Bronchial epithelial cell (primary cell): ENCODE data around the gene HOATZ. TPM values are rescaled to one million over a fixed set of nuclear protein-coding genes. Genes with fewer than 3 reads are reported as not detected.
A peak's percentile ranks its signal among the peaks of the same experiment; 100 is the strongest.

Experiments
- DNase-seq: peaks from one replicate; pipeline ENCODE4 v3.0.0-alpha.2; 2010; ENCODE audit warnings: low read depth
- FAIRE-seq: peaks from 2 replicates; lab custom pipeline; 2011; peaks lifted over from hg19 to GRCh38; lab: Jason Lieb, UNC
- H3K27me3 ChIP-seq: 2 replicates; pipeline ENCODE4 v1.5.1; 2011; ENCODE audit warnings: low read length; ENCODE audit not compliant: control insufficient read depth, insufficient read depth
- H3K36me3 ChIP-seq: 2 replicates; pipeline ENCODE4 v1.5.1; 2011; ENCODE audit warnings: low read length; ENCODE audit not compliant: control insufficient read depth, insufficient read depth
- H3K4me3 ChIP-seq: 2 replicates; pipeline ENCODE4 v1.5.1; 2011; ENCODE audit warnings: mild to moderate bottlenecking, low read depth, low read length, control low read depth
- total RNA-seq: library from RNA; depleted of rRNA; stranded (reverse); fragments of >200 nt; gene quantifications from 2 replicates; pipeline ENCODE4 v1.2.1, GENCODE V29; 2014
- TF ChIP-seq, protein P1 (sequence below): IDR thresholded peaks from 2 replicates; pipeline ENCODE4 v1.5.1; 2011; ENCODE audit warnings: mild to moderate bottlenecking, moderate library complexity, low read length, control low read depth, inconsistent platforms; ENCODE audit not compliant: insufficient read depth, severe bottlenecking

The HOATZ gene
- total RNA-seq, 1 donor from 2014 or later, result not detected

DNA sequence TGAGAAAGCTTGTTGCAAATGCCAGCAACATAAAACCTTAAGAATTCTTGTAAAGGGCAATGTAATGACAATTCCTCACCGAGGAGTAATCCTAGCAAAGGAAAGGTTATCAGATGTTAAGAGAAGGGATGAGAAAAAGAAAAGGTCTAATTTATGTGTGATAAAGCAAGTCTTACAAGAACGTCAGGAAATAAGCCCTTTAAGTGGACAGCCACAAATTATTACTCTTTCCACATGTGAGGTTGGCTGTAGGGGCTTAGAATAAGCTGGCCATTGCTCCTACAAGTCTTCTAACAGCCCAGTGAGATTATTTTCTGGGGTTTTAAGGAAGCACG lies 35.3 kb downstream of the HOATZ start:
- H3K36me3 ChIP-seq, result no peaks in the 10 kb centered on the region
- TF ChIP-seq, protein P1, sequence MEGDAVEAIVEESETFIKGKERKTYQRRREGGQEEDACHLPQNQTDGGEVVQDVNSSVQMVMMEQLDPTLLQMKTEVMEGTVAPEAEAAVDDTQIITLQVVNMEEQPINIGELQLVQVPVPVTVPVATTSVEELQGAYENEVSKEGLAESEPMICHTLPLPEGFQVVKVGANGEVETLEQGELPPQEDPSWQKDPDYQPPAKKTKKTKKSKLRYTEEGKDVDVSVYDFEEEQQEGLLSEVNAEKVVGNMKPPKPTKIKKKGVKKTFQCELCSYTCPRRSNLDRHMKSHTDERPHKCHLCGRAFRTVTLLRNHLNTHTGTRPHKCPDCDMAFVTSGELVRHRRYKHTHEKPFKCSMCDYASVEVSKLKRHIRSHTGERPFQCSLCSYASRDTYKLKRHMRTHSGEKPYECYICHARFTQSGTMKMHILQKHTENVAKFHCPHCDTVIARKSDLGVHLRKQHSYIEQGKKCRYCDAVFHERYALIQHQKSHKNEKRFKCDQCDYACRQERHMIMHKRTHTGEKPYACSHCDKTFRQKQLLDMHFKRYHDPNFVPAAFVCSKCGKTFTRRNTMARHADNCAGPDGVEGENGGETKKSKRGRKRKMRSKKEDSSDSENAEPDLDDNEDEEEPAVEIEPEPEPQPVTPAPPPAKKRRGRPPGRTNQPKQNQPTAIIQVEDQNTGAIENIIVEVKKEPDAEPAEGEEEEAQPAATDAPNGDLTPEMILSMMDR, result no peak
- no peak for FAIRE-seq
- no peak for DNase-seq
- H3K27me3 ChIP-seq, result no peaks in the 10 kb centered on the region
- H3K4me3 ChIP-seq, result no peak overlapping the region

DNA sequence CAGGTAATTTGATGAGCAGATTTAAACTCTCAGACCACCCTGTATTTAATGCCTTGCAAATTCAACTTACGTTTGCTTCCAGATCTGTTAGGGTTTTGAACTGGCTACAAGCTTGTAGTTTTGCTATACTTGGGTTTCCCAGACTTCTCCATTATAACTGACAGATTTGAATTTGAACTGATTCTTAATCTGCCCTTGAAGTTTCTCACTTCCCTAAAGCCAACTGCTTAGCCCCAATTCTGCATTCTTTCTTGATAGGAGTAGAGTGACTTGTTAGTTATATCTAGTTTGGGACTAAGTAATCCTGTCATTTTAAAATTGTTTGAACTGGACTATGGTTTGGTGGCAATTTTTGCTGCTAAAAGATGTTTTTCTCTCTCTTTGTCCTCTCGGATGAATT lies 35.7 kb downstream of the HOATZ start:
- DNase-seq (no peak), FAIRE-seq (no peak)
- H3K27me3 ChIP-seq, result no peaks in the 10 kb centered on the region
- H3K36me3 ChIP-seq, result no peaks in the 10 kb centered on the region
- TF ChIP-seq, protein P1, result no peak
- H3K4me3 ChIP-seq, result no peak overlapping the region

DNA sequence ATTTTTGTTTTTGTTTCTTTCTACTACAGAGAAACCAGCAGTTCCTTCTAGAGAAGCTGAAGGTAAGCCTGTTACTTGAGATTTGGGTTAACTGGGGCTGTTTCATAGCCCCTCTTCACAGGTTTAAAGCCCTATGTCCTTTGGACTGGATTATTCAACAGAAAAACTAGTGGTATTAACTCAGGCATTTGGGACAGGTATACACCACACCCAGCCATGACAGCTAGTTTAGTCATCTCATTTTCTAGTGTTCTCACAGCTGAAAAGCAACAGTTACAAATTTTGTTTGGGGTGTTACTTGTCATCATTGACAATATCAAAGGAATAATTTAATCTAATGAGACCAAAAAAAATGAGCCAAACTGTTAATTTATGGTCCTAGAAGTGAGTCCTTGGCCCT lies 40.0 kb downstream of the HOATZ start:
- no peak for FAIRE-seq
- peak; percentile 95 for DNase-seq
- Histone ChIP-seq H3K27me3 (no peaks in the 10 kb centered on the region), H3K4me3 (no peak overlapping the region), H3K36me3 (no peaks in the 10 kb centered on the region)
- TF ChIP-seq, protein P1, result no peak

DNA sequence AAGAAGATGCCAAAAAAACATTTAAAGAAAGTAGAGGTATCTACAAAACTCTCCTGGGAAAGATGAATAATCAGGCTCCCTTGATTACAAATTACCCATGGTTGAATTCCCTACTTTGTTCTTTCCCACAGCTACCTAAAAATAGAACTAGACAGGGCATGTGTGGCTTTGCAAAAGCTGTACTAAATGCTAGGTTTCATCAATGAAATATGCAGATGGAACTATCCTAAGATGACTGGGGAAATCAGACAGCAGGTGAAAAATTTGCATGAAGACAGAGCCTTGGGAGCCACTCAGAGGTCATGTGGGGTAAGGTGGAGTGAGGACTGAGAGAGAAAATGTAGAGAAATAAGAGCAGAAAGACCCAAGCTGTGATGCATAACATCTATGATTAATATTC lies 40.7 kb downstream of the HOATZ start:
- DNase-seq, result peak; percentile 96
- FAIRE-seq, result no peak
- H3K36me3 ChIP-seq, result no peaks in the 10 kb centered on the region
- no peaks in the 10 kb centered on the region for H3K27me3 ChIP-seq
- H3K4me3 ChIP-seq, result no peak overlapping the region
- TF ChIP-seq, protein P1, result no peak

DNA sequence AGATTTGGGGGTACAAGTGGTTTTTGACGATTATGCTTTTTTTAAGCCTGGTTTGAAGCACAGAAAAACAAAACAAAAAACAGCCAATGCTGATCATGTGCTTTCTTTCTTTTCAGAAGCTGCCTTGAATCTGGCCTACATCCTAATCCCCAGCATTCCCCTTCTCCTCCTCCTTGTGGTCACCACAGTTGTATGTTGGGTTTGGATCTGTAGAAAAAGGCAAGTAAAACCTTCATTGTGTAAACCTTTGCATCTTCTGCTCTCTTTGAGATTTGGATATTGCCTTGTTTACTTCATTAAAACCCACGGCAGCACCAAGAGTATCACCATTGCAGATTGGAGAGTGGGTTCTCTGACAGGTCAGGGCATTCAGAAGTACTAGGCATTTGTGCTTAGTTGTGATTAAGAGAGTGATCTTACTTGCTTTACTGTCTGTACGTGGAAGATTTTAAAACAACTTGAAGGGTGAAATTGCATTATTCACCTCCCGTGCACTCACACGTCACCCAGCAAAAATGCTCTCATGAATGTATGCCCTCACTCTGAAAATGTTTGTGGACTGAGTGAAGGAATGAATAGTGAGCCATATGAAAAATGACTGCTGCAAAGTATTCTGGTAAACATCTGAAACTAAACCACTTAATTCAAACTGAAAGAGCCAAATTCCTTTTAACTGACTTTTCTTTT lies 43.0 kb downstream of the HOATZ start:
- no peak overlapping the region for H3K4me3 ChIP-seq
- DNase-seq (peak; percentile 95), FAIRE-seq (no peak)
- no peaks in the 10 kb centered on the region for H3K36me3 ChIP-seq
- TF ChIP-seq, protein P1, result no peak
- no peaks in the 10 kb centered on the region for H3K27me3 ChIP-seq

DNA sequence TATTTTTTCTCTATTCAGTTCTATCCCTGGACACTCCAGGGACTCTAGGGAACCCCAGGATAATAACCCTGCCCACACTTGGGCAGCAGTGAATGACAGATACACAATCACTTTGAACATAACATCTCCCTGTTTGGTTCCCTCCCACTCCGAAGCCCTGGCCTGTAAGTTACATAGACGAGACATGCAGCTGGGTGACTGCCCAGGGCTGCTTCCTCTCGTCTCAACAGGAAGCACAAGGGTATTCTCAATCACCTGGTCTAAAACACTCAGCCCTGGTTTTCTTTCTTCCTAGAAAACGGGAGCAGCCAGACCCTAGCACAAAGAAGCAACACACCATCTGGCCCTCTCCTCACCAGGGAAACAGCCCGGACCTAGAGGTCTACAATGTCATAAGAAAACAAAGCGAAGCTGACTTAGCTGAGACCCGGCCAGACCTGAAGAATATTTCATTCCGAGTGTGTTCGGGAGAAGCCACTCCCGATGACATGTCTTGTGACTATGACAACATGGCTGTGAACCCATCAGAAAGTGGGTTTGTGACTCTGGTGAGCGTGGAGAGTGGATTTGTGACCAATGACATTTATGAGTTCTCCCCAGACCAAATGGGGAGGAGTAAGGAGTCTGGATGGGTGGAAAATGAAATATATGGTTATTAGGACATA lies 45.4 kb downstream of the HOATZ start:
- no peaks in the 10 kb centered on the region for H3K36me3 ChIP-seq
- TF ChIP-seq, protein P1, result no peak
- FAIRE-seq (no peak), DNase-seq (no peak)
- no peak overlapping the region for H3K4me3 ChIP-seq
- no peaks in the 10 kb centered on the region for H3K27me3 ChIP-seq
